HG03103 (cell line): Measurements from ENCODE around the gene PTTG1IP2.
"Not testable (repeated sequence)": the region's sequence is repeated elsewhere in the genome, so short reads cannot be mapped to it uniquely, and the experiment has no call there.

Source experiments
- ATAC-seq: cut with Tn5 transposase; IDR thresholded peaks from one replicate; pipeline ENCODE4 v1.9.1; 2021; ENCODE audit warnings: low read depth; ENCODE audit not compliant: unreplicated experiment

The PTTG1IP2 gene

GRCh38 chr7:90469554-90469953, at the start of gene PTTG1IP2:
PTTG1IP2 (plus strand) TSS chr7:90469639; CDS start chr7:90469787, 148 bp downstream.
- no peak for ATAC-seq

GRCh38 chr7:90421651-90422050, 47.8 kb upstream of the PTTG1IP2 start:
- no peak for ATAC-seq

- peak; percentile 86 for ATAC-seq
Measured at GRCh38 chr7:90424720-90425119, 44.7 kb upstream of the PTTG1IP2 start.

- no peak for ATAC-seq
Measured at GRCh38 chr7:90425376-90425775, 44.1 kb upstream of the PTTG1IP2 start.

GRCh38 chr7:90430614-90431460, 38.6 kb upstream of the PTTG1IP2 start:
- no peak for ATAC-seq

GRCh38 chr7:90432752-90433151, 36.7 kb upstream of the PTTG1IP2 start:
- no peak for ATAC-seq

GRCh38 chr7:90433221-90433620, 36.2 kb upstream of the PTTG1IP2 start:
- ATAC-seq = no peak

- ATAC-seq = no peak
Measured at GRCh38 chr7:90445633-90446032, 23.8 kb upstream of the PTTG1IP2 start.

- no peak for ATAC-seq
Measured at GRCh38 chr7:90446137-90446899, 23.1 kb upstream of the PTTG1IP2 start.

GRCh38 chr7:90453259-90453891, 16.1 kb upstream of the PTTG1IP2 start:
- no peak for ATAC-seq

- no peak for ATAC-seq
Measured at GRCh38 chr7:90453931-90454330, 15.5 kb upstream of the PTTG1IP2 start.

- ATAC-seq = no peak
Measured at GRCh38 chr7:90455163-90456030, 14.0 kb upstream of the PTTG1IP2 start.

- no peak for ATAC-seq
Measured at GRCh38 chr7:90458104-90458503, 11.3 kb upstream of the PTTG1IP2 start.

- no peak for ATAC-seq
Measured at GRCh38 chr7:90459888-90460287, 9.6 kb upstream of the PTTG1IP2 start.

GRCh38 chr7:90461219-90461618, 8.2 kb upstream of the PTTG1IP2 start:
- no peak for ATAC-seq

- ATAC-seq = not testable (repeated sequence)
Measured at GRCh38 chr7:90463151-90463628, 6.2 kb upstream of the PTTG1IP2 start.

GRCh38 chr7:90465816-90466215, 3.6 kb upstream of the PTTG1IP2 start:
- no peak for ATAC-seq

- ATAC-seq = no peak
Measured at GRCh38 chr7:90472805-90473540, 3.5 kb downstream of the PTTG1IP2 start.

GRCh38 chr7:90473814-90474213, 4.4 kb downstream of the PTTG1IP2 start:
- no peak for ATAC-seq
